AG09319 (cell line): Measurements from ENCODE around the gene OR13A1.
"Not testable (repeated sequence)": the region's sequence is repeated elsewhere in the genome, so short reads cannot be mapped to it uniquely, and the experiment has no call there.

Source experiments
- DNase-seq: peaks from one replicate; pipeline ENCODE4 v3.0.0-alpha.2; 2010; ENCODE audit warnings: low read depth; ENCODE audit errors: extremely low read depth
- CTCF ChIP-seq: IDR thresholded peaks from 2 replicates; pipeline ENCODE4 v1.5.1; 2011; ENCODE audit warnings: low read depth, mild to moderate bottlenecking, inconsistent platforms, low read length, moderate library complexity

OR13A1 gene

GRCh38 chr10:45265996-45266395 is 49.4 kb downstream of the OR13A1 start:
- TF ChIP-seq CTCF: no peak
- DNase-seq: no peak

- no peak for DNase-seq
- TF ChIP-seq CTCF: no peak
These were observed 53.5 kb downstream of the OR13A1 start for GRCh38 chr10:45261946-45262345.

GRCh38 chr10:45261243-45261775 is 54.1 kb downstream of the OR13A1 start:
- no peak for TF ChIP-seq CTCF
- DNase-seq: no peak

GRCh38 chr10:45260635-45261034 is 54.8 kb downstream of the OR13A1 start:
- DNase-seq: not testable (repeated sequence)

GRCh38 chr10:45259786-45260495 is 55.5 kb downstream of the OR13A1 start:
- DNase-seq: not testable (repeated sequence)

- TF ChIP-seq CTCF: no peak
- DNase-seq: no peak
These were observed 57.8 kb downstream of the OR13A1 start for GRCh38 chr10:45257600-45257999.

GRCh38 chr10:45256246-45256645 is 59.2 kb downstream of the OR13A1 start:
- no peak for DNase-seq
- no peak for TF ChIP-seq CTCF

- DNase-seq: no peak
- no peak for TF ChIP-seq CTCF
These were observed 59.7 kb downstream of the OR13A1 start for GRCh38 chr10:45255706-45256105.
